Testis (tissue), 2 donors: ENCODE results near the gene MRPL51.

Experiments
- CTCF ChIP-seq, 3 experiments: fragments of 450-650 bp in 2 of 3; fragments of 200-600 bp in 1 of 3; sonication (generic) in 1 of 3; IDR thresholded peaks; one replicate each; pipeline ENCODE4 v1.5.1; 2016 to 2019; ENCODE audit warnings: antibody characterized with exemption in 3 of 3, mild to moderate bottlenecking in 2 of 3, moderate library complexity in 1 of 3
- POLR2A ChIP-seq: fragments of 450-650 bp; IDR thresholded peaks from one replicate; pipeline ENCODE4 v1.6.1; 2017; ENCODE audit warnings: antibody characterized with exemption, mild to moderate bottlenecking, moderate library complexity

- no peak for TF ChIP-seq POLR2A
- TF ChIP-seq CTCF (IDR thresholded peaks at IDR 0.05) = no peak
Measured at GRCh38 chr12:6463216-6463615, 29.8 kb downstream of the MRPL51 start.
